GM21360 (cell line): ENCODE measurements around the gene MBD1.
"Not testable (repeated sequence)": the region's sequence is repeated elsewhere in the genome, so short reads cannot be mapped to it uniquely, and the experiment has no call there.

Experiments used
- ATAC-seq: cut with Tn5 transposase; IDR thresholded peaks from one replicate; pipeline ENCODE4 v1.9.1; 2021; ENCODE audit warnings: mild to moderate bottlenecking, moderate library complexity; ENCODE audit not compliant: unreplicated experiment

The MBD1 gene, protein sequence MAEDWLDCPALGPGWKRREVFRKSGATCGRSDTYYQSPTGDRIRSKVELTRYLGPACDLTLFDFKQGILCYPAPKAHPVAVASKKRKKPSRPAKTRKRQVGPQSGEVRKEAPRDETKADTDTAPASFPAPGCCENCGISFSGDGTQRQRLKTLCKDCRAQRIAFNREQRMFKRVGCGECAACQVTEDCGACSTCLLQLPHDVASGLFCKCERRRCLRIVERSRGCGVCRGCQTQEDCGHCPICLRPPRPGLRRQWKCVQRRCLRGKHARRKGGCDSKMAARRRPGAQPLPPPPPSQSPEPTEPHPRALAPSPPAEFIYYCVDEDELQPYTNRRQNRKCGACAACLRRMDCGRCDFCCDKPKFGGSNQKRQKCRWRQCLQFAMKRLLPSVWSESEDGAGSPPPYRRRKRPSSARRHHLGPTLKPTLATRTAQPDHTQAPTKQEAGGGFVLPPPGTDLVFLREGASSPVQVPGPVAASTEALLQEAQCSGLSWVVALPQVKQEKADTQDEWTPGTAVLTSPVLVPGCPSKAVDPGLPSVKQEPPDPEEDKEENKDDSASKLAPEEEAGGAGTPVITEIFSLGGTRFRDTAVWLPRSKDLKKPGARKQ

DNA sequence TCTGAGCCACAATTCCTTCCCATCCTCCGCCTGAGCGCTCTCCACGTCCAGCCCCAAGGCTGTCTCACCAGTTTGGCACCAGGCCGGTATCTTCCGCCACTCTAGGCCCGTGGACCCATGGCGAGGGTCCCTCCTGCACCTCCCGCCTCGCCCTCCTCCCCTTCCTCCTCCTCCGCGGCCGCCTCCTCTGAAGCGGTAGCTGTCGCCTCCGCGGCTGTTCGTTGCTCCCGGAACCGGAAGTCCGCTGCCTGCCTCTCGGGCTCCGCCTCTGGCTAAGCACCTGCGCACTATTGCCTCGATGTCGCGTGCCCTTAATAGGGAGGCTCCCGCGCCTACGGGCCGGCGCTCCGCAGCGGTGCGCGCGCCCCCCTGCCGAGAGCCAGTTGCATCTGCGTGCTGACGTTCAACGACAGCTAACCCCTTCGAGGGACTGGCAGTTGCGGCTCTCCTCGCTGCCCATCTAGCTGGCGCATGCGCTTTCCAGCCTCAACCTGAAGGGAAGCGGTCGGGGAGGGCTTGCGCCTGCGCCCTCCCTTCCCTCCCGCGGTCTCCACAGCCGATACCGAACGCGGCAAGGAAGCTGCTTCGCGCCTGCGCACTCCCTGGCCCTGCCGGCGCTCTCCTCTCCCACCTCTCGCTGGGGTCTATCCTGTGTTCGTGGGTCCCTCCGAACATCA is at the start of gene MBD1:
MBD1 (minus strand) TSS at position 229 of the 677 bp plus-strand sequence. CDS start 1,531 bp downstream, outside the sequence.
- peak; percentile 87 for ATAC-seq

DNA sequence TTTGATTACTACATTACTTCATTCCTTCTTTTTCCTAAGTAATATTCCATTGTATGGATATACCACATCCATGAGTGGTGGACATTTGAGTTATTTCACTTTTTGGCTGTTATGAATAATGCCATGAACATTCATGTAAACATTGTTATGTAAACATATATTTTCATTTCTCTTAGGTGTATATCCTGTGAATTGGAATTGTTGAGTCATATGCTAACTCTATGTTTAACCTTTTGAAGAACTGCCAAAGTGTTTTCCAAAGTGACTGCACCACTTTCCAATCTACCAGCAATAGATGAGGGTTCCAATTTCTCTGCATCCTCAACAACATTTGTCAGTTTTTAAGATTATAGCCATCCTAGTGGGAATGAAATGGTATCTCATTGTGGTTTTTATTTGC is 48.9 kb upstream of the MBD1 start:
- ATAC-seq, result no peak

DNA sequence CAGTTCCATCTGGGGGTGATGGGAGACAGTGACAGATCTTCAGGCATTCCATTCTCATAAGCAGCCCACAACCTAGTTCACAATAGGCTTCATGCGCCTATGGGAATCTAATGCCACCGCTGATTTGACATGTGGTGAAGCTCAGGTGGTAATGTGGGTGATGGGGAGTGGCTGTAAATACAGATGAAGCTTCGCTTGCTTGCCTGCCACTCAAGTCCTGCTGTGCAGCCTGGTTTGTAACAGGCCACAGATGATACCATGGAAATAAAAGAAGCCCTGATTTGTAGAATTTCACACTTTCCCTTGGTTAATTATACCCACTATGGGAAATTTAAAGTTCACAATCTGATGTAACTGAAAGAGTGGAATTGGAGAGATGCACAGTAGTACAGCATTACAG is 46.7 kb upstream of the MBD1 start:
- ATAC-seq, result no peak

DNA sequence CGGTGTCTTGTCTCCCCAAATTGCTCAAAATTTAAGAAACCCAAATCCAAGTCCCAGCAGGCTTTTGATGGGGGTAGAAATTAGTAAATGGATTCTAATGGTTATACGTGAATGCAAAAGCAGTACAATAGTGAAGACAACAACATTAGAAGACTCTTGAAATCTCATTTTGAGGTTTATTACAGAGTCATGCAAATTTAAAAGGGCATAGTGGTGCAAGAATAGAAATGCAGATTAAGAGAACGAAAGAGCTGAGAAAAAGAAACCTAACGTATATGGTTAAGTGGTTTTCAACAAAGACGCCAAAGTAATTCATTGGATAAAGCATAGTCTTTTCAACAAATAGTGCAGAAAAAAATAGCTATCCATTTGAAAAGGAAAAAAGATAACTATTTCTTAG is 39.4 kb upstream of the MBD1 start:
- no peak for ATAC-seq

DNA sequence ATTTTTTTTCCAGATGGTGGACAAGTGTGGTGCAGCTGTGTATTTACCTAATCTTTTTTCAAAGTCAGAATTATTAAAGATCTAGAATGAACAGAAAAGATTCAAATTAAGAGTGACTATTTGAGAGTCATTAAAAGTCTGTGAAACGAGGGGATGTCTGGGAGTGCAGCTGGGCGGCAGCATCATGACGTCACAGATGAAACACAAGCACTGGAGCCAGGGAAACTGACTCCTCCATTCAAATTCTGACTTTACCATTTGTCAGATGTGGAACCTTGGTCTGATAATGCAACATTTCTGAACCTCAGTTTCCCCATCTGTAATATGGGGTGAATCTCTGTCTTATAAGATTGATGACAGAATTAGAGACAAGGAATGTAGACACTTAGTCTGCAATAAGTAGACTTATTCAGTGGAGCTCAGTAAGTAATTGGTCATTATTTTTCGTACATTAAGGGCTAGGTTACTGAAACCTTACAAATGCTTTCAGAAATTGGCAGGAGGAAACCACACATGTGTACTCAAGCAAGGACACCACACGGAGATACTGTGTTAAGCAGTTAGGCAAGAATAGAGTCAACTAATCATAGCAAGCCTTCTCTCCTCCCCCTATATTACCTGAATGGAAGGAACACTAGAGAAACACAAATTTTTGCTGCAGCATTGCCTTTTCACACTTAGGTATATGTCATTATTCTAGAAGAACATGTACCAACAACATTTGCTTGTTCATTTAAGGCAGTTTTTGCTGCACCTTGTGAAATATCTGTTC is 34.0 kb upstream of the MBD1 start:
- peak; percentile 77 for ATAC-seq

DNA sequence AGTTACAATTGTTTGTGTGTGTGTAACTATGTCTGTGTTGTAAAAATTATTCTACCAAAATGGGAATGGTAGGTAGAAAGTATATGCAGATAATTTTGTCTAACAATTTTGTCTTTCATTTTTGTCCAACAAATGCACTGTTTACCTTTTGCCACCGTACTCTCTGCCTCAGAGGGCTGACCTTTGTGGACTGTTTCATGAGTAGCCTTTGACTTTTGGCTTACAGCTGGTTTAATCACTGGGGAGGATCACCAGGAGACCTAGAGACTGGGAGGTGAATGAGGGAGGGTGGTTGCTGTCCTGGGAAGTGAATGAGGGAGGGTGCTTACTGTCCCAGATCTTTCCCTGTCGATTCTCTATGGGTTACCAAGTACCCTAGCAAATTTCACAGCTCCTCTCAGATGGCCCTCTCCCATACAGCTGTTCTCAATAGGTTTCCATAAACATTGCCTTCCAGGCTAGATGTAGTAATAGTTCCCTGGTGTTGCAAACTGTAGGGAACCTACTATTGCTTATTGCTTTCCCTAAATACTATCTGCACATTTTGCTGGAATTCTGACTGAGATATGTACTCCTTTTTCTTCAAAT is 32.6 kb upstream of the MBD1 start:
- no peak for ATAC-seq

DNA sequence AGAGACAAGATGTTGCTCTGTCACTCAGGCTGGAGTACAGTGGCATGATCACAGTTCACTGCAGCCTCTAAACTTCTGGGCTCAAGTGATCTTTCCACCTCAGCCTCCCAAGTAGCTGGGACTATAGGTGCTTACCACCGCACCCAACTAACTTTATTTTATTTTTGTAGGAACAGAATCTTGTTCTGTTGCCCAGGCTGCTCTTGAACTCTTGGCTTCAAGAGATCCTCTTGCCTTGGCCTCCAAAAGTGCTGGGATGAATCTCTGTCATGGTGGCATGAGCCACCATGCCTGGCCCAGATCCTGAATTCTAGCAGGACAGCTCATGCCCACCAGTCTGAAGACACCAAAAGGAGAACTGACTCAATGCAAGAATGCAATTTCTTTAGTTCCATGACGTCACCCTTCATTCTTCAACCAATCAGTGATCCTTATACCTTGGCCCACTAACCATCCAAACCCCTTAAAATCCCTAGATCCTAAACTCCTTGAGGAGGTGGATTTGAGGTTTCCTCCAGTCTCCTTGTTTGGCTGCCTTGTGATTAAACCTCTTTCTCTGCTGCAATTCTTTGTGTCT is 31.8 kb upstream of the MBD1 start:
- ATAC-seq, result no peak

DNA sequence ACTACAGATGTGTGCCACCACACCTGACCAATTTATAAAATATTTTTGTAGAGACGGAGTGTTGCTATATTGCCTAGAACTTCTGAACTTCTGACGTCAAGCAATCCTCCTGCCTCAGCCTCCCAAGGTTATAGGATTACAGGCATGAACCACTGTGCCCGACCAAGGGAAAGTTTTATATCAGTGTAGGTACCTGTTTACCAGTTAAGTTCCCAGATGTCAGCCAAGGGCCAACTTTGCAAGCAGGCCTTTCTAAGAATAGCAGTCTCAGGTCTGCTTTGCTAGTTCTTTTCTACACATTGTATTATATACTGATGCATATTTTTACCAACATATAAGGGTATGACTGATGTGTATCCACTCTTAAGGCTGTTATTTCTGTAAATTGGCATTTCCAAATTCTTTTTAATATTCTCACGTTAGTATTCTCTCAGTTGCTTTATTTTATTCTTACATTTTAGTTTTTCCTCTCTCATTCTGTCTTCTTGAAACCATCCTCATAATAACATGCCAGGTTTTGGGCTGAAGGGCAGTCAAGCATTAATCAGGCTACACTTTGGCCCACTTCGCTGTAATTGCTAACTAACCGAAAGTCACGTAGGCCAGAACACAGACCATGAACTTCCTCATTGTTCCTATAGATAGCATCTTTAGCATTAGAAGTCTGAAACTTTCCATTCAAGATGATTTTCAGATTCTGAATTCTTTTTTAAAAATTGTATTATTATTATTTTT is 31.1 kb upstream of the MBD1 start:
- peak; percentile 57 for ATAC-seq

DNA sequence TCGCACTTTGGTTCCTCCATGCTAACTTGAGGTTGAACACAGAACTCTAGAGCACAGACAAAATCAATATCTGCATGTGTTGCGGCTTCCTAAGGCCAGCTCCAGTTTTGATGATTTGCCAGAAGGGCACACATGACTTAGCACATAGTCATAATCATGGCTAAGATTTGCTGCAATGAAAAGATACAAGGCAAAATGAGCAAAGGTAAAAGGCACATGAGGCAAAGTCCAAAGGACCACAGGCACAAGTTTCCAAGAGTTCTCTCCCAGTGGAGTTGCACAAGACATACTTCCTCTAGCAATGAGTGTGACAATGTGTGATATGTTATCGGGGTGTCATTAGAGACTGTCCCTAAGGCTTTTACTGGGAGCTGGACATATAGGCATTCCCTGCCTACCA is 30.3 kb upstream of the MBD1 start:
- no peak for ATAC-seq

DNA sequence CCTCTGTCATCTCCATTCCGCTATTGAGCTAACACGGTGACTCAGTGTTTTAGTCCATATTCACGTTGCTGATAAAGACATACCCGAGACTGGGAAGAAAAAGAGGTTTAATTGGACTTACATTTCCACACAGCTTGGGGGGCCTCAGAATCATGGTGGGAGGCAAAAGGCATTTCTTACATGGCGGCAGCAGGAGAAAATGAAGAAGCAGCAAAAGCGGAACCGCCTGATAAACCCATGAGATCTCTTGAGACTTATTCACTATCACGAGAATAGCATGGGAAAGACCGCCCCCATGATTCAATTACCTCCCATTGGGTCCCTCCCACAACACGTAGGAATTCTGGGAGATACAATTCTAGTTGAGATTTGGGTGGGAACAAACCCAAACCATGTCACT is 28.8 kb upstream of the MBD1 start:
- no peak for ATAC-seq

DNA sequence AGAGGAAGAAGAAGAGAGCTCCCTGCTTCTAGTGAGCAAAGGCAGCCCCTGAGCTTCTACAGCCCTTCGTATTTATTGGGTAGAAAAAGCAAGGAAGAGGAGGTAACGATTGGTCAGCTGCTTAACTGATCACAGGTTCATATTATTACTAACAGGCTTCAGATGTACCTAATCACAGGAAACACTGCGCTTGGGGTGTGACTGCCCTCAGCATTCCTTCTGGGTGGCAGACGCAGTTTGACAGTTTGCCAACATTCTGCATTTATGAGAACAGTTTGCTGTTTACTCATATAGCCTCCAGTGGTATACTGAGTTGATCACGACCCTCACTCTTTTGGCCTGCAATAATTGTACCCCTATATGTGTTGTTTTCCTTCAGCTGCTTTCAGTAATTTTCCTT is 27.5 kb upstream of the MBD1 start:
- not testable (repeated sequence) for ATAC-seq

DNA sequence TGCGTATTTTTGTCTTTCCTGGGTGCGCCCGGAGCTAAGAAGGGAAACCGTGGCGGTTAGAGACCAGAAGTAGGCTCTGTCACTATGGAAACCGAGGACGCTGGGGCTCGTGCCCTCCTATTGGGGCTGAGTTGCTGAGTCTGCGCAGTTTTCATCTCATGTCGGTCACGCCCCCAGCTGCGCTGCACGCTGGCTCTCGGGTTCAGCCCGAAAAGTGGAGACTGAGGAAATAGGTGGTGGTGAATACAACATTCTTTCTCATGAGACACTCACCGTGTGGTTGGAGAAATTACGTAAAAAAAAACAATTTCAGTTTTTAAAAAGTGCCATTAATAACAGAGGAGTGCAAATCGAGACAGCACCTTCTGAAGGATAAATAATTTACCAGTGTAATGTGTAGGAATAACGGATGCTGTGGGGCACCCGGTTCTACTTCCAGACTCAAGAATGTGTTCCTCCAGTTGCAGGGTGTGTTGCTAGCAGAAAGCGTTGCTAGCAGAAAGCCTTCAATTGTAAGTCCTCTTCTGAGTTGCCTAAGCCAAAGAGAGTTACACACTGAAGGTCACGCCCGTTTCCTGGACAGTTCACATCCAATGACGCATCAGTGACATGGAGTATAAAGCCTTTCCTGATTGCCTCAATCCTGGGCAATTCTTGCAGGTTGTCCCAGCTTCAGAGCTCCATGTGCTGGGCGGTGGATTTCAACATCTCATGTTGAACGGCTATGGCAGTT is 26.6 kb upstream of the MBD1 start:
- ATAC-seq, result peak; percentile 76

DNA sequence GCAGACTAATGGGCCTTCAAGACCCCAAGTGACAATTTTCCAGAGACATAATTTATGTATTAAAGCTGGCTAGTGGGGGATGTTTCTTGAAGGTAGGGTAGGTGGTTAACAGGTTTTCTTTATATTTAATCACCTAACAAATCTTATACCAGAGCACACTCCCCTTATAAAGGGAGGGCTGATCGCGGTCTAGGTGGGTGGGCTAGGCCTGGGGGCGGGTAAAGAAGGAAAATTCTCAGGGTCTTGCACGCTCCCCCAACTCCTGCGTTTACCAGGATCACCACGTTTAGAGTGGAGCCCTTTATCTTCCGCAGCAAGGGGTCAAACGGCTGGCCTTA is 26.0 kb upstream of the MBD1 start:
- ATAC-seq, result no peak

DNA sequence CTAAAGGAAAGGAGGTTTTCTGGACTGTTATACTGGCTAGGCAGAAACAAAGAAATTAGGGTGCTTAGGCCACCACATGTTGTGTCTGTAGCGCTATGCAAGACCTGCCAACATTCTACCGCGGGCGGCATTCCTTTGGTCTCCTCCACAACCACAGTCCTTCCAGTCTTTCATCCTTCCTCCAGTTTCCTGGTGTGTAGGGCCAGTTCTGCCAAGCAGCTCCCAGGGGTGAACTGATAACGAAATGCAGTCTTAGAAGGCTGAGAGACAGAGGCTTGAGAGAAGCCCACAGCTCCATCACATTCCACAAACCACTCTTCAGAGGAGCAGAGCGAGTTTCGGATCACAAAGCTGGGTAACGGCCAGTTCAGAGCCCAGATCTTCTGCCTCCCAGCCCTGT is 25.6 kb upstream of the MBD1 start:
- no peak for ATAC-seq

DNA sequence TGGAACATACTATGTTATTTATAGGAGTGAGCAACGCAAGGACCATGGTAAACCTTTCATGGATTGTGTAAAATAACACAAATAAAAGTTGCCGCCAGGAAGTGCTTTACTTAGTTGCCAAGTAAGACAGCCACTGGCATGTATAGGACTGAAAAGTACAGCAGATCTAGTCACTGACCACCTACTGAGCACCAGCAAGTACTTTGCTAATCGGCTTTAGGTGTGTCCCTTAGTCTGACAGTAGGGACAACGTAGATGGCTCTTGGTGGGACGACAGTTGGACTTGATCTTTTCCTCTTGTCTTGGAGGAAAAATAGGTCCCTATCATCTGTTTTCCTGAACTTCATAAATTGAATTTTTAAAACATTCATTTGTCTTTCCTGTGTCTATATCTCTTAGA is 19.8 kb upstream of the MBD1 start:
- no peak for ATAC-seq

DNA sequence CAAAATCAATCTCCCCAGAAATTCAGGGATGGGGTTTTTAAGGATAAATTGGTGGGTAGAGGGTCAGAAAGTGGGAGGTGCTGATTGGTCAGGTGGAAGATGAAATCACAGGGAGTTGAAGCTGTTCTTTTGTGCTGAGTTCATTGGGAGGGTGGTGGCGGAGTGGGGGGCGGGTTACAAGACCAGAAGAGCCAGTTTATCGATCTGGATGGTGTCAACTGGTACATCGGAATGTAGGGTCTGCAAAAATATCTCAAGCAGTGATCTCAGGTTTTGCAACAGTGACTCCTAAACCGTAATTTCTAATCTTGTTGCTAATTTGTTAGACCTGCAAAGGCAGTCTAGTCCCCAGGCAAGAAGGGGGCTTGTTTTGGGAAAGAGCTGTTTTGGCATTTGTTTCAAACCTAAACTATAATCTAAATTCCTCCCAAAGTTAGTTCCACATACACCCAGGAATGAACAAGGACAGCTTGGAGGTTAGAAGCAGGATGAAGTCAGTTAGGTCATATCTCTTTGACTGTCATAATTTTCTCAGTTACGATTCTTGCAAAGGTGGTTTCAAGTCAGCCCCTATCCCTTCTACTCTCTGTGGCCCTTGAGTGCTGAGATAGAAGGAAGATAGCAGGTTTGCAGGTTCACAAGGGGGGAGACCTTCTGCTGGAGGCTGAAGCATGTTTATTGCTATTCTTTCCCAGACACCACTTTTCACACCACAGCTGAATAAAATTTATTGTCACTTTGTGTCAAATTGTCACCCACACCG is 18.5 kb upstream of the MBD1 start:
- ATAC-seq, result no peak

DNA sequence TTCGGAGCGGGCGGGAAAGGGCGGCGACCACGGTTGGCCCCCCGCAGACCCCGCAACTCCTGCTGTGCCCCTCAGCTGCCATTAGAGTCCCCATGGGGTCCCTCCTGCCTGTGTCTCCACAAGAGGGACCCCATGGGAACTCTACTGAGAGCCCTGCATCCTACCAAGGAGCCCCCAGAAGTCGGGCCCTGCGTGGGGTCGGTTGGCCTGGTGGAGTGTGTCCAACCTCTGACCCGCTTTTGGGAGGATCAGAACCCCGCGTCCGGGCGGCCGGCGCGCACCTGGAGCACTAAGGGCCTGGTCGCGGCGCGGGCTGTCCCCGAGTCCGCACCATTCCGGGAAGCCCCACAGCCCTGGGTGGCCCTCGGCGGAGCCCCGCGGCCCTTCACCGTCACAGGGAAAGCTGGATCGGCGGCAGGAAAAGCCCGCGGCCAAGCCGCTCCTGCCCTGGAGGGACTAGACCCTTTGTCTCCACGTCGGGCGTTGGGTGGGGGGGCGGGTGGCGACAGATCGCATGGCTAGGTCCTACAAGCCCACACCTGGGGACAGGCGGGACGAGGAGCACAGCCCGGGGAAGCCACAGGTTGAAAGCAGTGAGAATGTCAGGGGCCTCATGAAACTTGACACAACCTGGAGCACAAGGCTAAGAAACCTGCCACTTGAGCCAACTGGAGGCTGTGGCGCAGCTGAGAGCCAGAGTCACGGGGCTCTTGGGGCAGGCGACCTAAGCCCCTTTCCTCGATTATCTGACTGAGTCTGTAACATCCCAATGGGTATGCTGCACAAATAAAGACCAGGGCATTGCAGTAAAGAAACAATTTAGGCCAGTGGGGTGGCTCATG is 17.3 kb upstream of the MBD1 start:
- no peak for ATAC-seq
